Measurements from ENCODE around the gene PLK5.
"Not testable (repeated sequence)": the region's sequence is repeated elsewhere in the genome, so short reads cannot be mapped to it uniquely, and the experiment has no call there.

The PLK5 gene, protein sequence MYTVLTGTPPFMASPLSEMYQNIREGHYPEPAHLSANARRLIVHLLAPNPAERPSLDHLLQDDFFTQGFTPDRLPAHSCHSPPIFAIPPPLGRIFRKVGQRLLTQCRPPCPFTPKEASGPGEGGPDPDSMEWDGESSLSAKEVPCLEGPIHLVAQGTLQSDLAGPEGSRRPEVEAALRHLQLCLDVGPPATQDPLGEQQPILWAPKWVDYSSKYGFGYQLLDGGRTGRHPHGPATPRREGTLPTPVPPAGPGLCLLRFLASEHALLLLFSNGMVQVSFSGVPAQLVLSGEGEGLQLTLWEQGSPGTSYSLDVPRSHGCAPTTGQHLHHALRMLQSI

DNA sequence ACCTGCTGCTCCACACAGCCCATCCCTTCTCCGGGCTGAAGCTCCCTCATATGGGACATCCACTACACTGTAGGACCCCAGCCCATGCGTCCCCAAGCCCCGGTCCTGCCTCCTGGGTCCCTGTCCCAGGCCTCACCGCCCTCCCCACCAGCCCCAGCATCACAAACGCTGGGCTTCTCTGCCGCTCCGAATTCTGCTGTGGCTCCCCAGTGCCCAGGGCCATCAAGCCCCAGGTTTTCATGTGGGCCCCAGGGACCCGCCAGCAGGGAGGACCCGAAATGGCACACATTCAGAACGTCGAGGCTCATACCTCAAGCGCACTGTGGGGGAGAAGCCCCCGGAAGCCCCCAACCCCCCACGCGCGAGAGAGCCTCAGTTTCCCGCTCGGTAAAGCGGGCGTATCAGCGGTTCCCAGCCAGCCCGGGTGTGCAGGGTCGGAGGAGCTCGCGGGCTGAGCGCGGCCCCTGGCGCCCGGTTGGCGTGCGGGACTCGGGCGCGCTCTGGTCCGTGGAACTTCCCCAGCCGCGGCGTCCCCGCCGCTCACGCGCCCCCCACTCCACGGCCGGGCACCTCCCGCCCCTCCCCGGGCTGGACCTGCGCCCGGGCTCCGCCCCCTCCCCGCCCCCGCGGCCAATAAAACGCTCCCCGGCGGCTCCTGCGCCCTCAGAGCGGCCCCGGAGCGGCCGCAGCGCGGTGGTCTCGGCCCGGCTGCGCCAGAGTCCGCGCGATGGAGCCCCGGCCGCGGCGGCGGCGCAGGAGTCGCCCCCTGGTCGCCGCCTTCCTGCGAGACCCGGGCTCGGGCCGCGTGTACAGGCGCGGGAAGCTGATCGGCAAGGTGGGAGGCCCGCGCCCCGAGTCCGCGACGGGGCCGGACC is at the start of gene PLK5:
PLK5 (plus strand) TSS at position 666 of the 875 bp plus-strand sequence. CDS start 2,920 bp downstream, outside the sequence.
- no peak for DNase-seq (ENCODE audit: extremely low read depth in 1 of 2, low read depth in 1 of 2)

DNA sequence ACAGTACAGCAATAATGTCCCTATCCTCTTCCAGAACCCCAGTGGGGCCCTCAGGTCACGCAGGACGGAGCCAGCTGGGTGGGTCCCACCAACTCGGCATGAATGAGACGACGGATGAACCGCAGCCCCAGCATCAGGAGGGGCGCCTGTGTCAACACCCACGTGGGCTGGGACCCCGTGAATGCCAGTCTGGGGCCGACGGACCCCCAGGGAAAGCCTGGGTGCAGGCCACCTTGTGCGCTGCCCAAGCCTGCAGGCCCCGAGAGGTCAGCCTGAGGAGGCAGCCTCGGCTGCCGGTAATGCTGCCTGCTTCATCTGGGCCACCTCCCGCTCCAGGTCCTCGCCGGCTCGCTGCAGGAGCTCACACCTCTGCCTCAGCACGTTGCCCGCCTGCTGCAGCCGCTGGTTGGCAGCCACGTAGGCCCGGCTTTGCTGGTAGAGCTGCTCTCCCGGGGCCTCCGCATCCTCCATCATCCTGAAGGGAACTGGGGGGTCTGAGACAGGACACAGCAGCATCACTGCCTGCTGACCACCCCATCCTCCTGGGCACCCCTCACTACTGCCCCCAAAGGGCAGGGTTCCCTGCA is 49.0 kb upstream of the PLK5 start:
- no peak for DNase-seq (ENCODE audit: extremely low read depth in 1 of 2, low read depth in 1 of 2)

DNA sequence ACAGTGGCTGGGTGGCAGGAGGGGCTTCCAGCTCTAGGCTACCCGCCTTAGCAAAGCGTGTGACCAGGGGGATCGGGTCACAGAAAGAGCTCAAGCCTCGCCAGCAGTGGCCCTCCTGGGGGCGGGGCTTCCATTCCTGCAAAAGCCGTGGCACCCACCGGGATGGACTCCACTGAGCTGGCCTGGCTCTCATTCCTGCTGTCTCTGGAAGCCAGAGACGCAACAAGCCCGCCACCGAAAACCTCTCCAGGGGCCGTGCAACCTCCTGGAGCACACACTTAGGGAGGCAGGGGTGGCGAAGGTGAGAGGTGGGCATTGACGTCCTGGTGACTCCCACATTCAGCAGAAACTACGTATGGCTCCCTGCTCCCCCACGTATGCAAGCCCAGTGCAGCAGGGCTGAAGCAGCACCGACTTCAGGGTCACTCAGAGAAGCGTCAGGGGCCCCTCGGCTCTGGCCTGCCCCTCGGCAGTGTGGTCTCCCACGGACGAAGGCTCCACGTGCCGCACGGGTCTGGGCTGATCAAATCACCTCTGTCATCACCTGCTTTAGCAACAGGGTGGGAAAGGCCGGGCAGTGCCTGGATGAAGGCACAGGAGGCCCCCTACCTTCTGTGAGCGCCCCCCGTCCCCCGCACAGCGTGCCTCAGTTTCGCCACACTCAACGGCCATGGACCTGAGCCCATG is 48.0 kb upstream of the PLK5 start:
- no peak for DNase-seq (ENCODE audit: extremely low read depth in 1 of 2, low read depth in 1 of 2)

DNA sequence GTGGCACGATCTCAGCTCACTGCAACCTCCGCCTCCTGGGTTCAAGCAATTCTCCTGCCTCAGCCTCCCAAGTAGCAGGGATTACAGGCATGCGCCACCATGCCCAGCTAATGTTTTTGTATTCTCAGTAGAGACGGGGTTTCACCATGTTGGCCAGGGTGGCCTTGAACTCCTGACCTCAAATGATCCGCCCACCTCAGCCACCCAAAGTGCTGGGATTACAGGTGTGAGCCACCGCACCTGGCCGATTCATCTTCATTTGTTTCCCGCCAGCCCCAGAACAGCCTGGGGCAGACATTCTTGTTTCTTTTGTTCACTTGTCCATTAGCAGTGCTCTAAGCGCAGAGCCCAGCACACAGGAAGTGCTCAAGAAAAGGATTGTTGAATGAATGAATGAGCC is 46.8 kb upstream of the PLK5 start:
- DNase-seq (ENCODE audit: extremely low read depth in 1 of 2, low read depth in 1 of 2), result not testable (repeated sequence)

DNA sequence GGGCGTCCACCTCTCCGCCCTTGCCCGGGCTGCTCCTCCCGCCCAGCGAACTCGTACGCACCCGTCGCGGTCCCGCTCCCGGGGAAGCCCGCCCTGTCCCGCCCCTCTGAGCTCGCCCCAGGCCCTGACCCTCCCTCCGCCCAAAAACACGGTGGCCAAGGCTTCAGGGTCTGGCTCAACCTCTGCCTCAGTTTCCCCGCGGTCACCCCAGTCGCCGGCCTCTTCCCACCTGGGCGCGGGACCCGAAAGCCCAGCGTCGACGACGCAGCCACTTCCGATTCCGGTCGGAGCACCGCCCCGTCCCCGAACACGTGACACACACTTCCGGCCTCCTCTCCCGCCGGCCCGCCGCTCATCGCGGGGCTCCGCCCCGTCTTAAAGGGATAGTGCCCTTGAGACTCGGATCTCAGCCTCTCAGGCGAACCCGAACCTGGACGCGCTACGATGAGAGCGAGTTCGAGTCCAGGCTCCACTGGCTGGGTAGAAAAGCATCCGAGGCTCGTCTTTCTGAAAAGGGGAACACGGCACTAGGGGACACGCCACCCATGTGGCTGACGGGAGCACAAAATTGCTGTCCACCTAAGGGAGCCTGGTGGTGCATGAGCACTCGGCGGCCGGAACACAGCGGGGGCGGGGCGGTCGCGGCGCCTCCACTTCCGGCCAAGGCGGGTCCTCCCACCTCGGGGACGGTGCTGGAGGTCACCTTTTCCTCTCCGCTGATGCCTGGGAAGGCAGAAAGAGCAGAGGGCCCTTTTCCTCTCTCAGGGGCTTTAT is 44.8 kb upstream of the PLK5 start, which contains the start of gene C19orf25:
C19orf25 (minus strand) TSS at position 282 of the 774 bp plus-strand sequence. CDS start 312 bp downstream, outside the sequence.
- peak; percentile 88 to 91 for DNase-seq (ENCODE audit: extremely low read depth in 1 of 2, low read depth in 1 of 2)

DNA sequence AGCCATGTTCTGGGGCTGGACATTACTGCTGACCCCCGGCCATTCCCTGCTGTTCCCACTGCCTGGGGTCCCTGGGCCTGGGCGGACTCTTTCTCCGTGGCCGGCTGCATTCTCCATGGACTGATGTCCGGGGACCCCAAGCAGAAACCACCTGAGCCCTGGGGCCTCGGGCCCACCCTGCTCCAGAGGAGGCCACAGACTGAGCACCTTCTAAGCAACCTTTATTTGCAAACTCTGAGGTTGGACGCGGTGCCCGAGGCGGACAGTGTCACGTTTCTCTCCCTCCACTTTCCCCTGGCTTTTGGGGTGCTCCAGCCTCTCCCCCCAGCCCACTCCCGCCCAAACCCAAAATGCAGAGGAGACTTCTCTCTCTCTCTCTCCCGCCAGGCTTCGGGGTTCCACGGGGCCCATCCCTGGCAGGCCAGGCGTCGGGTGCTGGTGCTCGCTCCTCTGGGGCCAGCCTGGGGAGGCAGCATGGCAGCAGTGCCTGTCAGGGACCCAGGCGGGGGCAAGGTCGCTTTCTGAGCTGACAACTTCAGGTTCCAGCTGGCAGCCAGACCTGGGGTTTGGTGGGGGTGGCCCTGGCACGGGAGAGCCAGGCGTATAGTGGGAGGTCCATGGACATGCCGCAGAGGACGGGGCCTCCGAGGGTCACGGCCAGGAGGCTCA is 42.5 kb upstream of the PLK5 start:
- no peak for DNase-seq (ENCODE audit: extremely low read depth in 1 of 2, low read depth in 1 of 2)

DNA sequence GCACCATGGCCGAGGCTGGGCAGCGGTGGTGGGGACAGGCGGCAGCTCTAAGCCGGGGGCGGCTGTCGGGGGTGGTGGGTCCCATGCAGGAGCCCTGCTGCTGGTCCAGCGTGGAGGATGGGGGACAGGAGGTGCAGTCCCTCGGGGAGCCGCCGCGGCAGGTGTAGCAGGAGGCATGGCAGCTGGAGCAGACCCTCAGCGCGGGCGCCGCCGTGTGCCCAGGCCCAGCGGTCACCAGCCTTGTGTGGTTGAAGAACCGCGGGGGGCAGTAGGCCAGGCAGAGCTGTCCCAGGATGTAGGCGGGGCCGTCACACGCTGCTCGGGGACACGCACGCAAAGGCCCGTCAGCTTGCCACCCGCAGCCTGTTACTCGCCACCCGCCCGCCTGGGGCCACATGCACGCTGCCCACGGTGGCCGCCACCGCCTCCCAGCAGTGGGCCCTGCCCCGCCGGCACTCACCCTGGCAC is 42.0 kb upstream of the PLK5 start:
- no peak for DNase-seq (ENCODE audit: extremely low read depth in 1 of 2, low read depth in 1 of 2)

DNA sequence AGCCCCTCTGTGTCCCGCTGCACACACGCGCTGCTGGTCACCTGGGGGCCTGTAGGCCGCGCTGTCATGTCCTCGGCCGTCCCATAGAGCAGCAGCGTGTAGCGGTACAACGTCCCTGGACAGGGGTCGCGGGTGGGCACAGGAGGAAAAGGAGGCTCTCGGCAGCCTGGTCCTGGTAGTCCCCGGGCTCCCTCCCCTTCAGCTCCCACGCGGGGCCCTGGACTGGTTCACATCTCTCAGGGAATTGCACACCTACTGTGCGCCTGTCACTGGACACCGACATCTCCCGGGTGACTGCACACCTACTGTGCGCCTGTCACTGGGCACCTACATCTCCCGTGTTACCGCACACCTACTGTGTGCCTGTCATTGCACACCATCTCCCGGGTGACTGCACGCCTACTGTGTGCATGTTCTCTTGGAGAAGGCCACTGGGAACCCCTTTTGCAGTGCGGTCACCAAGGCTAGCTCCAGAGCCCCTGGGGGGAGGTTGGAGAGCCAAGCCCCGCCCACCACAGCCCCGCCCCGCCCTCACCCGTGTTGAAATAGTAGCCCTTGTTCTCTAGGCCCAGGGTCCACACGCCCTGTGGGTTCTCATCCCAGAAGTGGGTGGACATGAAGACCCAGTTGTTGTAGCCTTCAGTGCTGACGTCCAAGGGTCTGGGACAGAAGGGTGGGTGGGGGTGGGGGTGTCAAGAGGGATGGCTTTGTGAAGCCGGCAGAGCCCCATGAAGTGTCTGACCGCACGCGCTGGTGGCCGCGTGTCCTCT is 41.3 kb upstream of the PLK5 start:
- no peak for DNase-seq (ENCODE audit: extremely low read depth in 1 of 2, low read depth in 1 of 2)

DNA sequence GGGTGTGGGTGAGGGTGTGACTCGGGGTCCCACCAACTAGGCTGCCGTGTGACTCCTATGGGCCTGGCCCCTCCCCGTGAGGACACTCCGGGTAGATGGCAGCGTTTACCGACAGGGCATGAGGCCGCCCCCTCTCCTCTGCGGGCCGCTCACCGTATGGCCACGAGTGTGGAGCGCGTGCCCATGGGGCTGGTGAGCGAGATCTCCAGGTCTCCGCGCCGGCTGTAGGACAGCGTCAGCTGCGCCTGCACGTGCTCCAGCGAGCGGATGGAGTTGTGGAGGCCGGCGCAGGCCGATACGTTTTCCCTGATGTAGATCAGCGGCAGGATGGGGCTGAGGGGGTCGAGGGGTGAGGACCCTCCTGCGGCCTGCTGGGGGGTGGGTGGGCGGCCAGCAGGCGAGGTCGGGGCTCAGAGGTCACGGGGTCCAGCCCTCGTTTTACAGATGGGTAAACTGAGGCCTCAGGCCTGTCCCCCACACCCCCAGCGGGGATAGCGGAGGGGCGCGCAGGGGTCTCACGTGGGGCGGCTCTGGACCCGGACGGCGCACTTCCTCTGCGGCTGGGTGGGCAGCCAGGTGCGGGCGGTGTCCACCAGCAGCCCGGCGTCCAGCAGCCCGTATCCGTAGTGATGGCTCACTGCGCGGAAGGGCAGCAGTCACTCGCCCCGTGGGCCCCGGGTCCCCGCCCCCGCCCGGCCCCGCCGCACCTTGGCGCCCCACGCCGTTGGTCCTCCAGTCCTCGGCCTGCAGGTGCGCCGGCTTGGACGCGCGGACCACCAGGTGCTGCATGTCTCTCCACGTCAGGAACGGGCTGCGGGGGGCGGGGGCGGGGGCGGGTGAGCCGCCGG is 40.5 kb upstream of the PLK5 start:
- no peak for DNase-seq (ENCODE audit: extremely low read depth in 1 of 2, low read depth in 1 of 2)

DNA sequence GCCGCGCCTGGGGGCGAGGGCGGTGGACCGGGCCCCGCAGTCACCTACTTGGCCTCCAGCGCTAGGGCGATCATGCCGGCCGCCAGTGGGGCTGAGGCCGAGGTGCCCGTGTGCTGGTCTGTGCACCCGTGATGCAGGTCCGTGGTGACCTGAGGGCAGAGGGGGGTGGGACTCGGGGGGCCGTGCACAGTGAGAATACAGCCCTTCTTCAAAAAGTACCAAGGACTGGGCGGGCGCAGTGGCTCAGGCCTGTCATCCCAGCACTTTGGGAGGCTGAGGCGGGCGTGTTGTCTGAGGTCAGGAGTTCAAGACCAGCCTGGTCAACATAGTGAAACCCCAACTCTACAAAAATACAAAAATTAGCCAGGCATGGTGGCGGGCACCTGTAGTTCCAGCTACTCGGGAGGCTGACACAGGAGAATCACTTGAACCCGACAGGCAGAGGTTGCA is 39.9 kb upstream of the PLK5 start:
- DNase-seq (ENCODE audit: extremely low read depth in 1 of 2, low read depth in 1 of 2), result no peak

DNA sequence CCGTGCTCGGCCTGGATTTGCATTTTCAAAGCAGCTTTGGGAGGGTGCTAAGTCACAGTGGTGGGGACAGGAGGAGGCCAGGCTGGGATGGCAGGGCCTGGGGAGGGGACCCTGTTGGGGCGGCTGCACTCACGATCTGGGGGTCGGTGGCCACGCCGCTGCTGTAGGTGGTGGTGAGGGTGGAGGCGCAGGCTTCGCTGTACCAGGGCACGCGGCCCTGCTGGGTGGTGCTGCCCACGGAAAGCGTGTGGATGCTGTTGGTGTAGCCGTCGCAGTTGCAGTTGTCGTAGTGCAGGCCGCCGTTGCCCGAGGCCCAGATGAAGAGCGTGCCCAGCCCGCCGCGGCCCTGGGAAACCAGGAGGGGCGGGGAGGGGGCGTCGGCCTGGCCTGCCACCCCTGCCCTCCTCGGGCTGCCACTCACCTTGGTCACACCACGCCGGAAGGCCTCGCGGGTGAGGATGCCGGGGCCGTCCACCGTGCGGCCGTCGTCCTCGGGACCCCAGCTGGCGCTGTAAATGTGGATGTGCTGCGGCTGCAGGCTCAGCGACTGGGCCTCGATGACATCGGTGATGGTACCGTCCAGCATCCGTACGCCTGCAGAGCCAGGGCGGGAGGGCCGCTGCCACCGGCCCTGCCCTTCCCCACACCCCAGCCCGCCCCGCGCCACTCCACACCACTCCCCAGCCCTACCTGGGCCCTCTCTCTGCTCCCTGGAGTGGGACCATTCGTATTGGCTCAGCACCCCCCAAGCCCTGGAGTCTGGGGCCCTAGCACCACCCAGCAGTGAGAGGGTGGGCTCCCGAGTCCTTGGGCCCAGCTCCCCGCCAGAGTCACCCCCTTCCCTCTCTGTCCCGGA is 36.9 kb upstream of the PLK5 start:
- no peak for DNase-seq (ENCODE audit: extremely low read depth in 1 of 2, low read depth in 1 of 2)

DNA sequence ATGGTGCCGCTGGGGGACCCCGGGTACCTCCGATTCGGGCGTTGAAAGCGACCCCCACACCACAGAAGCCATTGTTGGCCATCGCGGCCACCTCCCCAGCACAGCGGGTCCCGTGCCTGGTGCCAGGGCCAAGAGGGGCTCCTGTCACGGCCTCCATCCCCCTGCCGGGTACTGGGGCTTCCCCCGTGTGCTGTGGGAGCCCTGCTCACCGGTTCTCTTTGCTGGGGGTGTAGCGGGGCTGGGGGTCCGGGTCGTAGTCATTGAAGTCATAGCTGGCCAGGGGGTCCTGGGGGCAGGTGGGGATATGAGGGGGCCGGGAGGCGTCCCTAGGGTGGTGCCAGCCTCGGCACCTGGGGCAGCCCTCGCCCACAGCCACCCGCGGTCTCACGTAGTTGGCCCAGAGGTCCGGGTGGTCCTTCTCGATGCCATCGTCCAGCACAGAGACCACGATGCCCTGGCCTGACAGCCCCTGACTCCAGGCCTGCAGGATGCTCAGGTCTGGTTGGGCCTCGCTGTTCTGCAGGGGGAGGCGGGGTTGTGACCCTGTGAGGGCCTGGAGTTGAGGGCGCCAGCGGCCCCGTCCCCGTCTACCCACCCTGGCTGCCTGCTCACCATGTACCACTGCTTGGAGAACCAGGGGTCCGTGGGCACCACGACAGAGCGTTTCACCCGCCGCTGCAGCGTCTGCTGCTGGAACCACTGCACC is 36.1 kb upstream of the PLK5 start:
- no peak for DNase-seq (ENCODE audit: extremely low read depth in 1 of 2, low read depth in 1 of 2)

DNA sequence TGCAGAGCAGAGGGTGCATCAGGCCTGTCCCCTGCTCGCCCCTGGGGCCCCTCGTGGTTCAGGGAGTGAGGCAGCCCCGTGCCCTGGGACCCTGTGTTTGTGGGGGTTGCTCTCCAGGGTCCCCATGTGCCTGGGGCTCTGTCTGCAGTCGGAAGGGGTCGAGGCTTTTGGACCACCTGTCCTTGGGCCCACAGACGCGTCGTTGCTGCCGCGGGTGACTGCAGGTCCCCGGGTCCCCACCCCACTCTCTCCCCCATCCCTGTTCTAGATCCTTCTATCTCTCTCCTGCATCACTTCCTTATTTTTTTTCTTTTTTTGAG is 35.6 kb upstream of the PLK5 start:
- no peak for DNase-seq (ENCODE audit: extremely low read depth in 1 of 2, low read depth in 1 of 2)

DNA sequence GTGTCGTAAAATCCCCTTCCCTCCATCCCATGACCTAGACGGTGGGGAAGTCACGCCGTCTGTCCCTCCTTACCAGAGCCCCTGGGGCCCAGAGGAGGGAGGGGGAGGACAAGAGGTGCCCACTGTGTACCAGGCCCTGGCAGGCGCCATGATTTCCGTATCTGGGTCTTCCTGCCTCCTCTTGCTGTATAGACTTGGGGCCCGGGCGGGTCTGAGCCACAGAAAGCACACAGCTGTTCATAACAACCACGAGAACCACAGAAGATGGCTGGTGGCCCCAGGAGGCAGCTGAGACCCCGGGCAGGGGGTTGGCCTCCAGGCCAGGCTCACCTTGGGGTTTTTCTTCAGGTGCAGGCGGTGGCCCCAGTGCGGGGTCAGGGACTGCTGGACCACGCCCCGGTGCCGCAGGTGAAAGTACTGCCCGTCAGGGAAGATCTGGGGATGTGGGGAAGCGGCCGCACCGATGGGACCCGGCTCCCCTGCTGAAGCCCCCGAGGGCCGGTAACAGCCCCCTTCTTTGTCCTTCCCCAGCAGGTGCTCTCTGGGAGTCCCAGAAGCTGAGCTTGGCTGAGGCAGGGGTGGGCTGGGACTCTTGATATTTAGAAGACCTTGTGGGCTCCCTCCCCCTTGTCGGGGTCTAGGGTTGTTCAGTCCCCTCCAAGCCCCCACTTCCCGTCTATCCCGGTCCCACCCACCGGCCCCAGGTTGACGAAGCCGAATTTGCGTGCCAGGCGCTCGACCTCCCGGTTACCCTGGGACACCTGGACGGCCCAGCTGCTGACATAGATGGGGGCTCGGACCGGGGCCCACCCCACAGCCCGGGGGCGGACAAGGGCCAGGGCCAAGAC is 34.2 kb upstream of the PLK5 start:
- DNase-seq (ENCODE audit: extremely low read depth in 1 of 2, low read depth in 1 of 2), result no peak

DNA sequence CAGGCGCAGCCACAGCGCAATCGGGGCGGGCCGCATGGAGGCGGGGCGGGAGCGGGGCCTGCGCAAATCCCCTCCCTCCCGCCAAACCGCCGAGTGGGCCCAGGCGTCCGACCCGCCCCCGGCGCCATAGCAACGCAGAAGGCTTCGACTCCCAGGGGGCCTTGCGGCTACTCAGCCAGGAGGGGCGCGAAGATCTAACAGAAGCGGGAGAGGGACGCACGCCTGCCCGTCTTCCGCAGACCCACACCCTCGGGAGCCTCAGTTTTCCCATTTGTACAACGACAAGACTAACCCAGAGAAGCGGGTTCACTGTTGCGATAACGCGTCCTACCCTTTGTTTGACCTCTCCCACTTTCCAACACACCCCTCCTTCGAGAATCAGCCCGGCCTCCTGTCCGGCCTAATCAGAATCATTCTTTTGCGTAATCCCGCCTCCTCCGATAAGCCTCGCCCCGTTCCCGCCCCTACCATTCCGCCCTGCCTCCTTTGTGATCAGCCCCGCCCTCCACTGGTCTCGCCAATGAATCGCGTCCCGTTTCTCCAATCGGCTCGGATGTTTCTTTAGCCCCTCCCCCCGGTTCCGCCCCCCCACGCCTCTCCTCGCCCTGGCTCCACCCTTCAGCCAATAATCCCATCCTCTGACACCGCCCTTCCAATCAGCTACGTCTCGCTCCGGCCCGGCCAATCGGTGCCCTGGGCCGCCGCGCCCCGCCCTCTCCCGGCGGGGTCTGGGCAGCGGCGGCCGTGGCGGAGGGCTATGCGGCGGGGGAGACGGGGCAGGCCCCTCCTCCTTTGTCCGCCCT is 33.4 kb upstream of the PLK5 start, which contains the start of gene PCSK4:
PCSK4 (minus strand) TSS at position 40 of the 803 bp plus-strand sequence; CDS start at position 36, 4 bp downstream.
- DNase-seq (ENCODE audit: extremely low read depth in 1 of 2, low read depth in 1 of 2), result peak; percentile 91 to 96
